Measurements from ENCODE around the gene IDH2.

IDH2 gene

DNA sequence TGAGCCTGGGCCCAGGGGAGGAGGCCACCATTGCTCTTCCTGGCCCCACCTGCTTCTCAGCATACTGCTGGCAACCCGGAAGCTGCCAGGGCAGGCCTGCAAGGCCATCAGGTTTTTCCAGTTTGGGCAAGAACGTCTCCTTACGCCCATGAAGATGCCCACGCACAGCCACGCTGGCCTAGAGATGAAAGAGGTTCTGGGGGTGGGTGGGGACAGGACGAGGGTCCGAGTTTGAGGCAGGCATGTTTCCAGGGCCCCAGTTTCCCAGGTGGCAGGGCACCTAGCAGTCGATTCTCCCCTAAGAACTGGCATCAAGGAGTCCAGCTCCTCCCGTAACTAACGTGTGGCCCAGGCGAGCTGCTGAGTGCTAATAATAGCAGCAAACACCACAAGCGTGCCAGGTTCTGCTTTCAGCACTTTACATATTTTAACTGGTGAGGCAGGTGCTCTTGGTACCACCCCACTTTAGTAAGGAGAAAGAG, 55.3 kb downstream of the IDH2 start:
- CTCF ChIA-PET: interaction anchor here (0.6 kb wide), 1 partner anchor 127 kb away, joined by 3 read pairs; no protein-coding TSS in a partner anchor
- Histone ChIP-seq H3K9me3 (ENCODE audit: control insufficient read depth, insufficient read depth, low read depth, low read length) (no peaks in the 10 kb centered on the region), H3K36me3 (ENCODE audit: control insufficient read depth in 2 of 2, insufficient read depth in 1 of 2, low read length in 2 of 2) (no peaks in the 10 kb centered on the region), H3K27ac (ENCODE audit: extremely low read depth, low read depth, low read length) (no peak overlapping the region), H3K4me1 (ENCODE audit: control insufficient read depth, insufficient read depth, low read length) (no peaks in the 10 kb centered on the region), H3K4me3 (ENCODE audit: low read depth, low read length) (no peak overlapping the region)
- TF ChIP-seq ZNF510 (tag by site-specific recombination; IDR thresholded peaks at IDR 0.05; ENCODE audit: insufficient replicate concordance) (no peak), ZFP41 (tag by site-specific recombination; IDR thresholded peaks at IDR 0.05; ENCODE audit: borderline replicate concordance) (no peak), ZNF175 (tag by site-specific recombination; IDR thresholded peaks at IDR 0.05) (no peak), ZIC2 (tag by site-specific recombination; IDR thresholded peaks at IDR 0.05) (no peak)
- POLR2A ChIA-PET: no interaction called here

DNA sequence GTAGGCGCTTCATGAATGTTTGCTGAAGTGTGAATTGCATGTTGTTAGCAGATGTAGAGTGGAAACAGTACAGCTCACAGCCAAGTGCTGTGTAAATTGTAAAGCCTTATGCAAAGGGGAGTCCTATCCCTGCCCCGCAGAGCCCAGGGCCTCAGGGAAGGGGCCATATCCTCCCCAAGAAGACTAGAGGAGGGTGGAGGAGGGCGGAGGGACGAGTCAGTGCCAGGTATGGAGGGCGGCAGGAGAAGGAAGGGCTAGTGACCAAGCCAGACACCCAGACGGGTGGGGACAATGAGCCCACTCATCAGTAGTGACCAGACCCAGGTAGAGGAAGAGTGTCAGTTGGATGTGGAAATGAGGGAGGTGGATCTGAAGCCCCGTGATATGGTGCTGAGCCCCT, 56.0 kb downstream of the IDH2 start:
- Histone ChIP-seq H3K9me3 (ENCODE audit: control insufficient read depth, insufficient read depth, low read depth, low read length) (no peaks in the 10 kb centered on the region), H3K36me3 (ENCODE audit: control insufficient read depth in 2 of 2, insufficient read depth in 1 of 2, low read length in 2 of 2) (no peaks in the 10 kb centered on the region), H3K27ac (ENCODE audit: extremely low read depth, low read depth, low read length) (no peak overlapping the region), H3K4me3 (ENCODE audit: low read depth, low read length) (no peak overlapping the region), H3K4me1 (ENCODE audit: control insufficient read depth, insufficient read depth, low read length) (no peaks in the 10 kb centered on the region)
- ChIA-PET POLR2A (no interaction called here), CTCF (interaction anchor here (0.6 to 0.8 kb wide), 3 partner anchors 128 to 1350 kb away, joined by 3 read pairs; no protein-coding TSS in a partner anchor)
- TF ChIP-seq ZNF76 (tag by site-specific recombination; IDR thresholded peaks at IDR 0.05; ENCODE audit: borderline replicate concordance, low read depth): no peak
- TF ChIP-seq ZNF140 (tag by site-specific recombination; IDR thresholded peaks at IDR 0.05): no peak
- no peak for TF ChIP-seq KLF7 (tag by site-specific recombination; IDR thresholded peaks at IDR 0.05; ENCODE audit: borderline replicate concordance)
- TF ChIP-seq TRIM28 (IDR thresholded peaks at IDR 0.05; ENCODE audit: borderline replicate concordance, low read length): no peak
- TF ChIP-seq, protein P1, sequence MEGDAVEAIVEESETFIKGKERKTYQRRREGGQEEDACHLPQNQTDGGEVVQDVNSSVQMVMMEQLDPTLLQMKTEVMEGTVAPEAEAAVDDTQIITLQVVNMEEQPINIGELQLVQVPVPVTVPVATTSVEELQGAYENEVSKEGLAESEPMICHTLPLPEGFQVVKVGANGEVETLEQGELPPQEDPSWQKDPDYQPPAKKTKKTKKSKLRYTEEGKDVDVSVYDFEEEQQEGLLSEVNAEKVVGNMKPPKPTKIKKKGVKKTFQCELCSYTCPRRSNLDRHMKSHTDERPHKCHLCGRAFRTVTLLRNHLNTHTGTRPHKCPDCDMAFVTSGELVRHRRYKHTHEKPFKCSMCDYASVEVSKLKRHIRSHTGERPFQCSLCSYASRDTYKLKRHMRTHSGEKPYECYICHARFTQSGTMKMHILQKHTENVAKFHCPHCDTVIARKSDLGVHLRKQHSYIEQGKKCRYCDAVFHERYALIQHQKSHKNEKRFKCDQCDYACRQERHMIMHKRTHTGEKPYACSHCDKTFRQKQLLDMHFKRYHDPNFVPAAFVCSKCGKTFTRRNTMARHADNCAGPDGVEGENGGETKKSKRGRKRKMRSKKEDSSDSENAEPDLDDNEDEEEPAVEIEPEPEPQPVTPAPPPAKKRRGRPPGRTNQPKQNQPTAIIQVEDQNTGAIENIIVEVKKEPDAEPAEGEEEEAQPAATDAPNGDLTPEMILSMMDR (tag by site-specific recombination; IDR thresholded peaks at IDR 0.05): no peak
- TF ChIP-seq ZNF266 (tag by site-specific recombination; IDR thresholded peaks at IDR 0.05; ENCODE audit: low read depth): no peak
- TF ChIP-seq HOXD13 (CRISPR knock-in tag; IDR thresholded peaks at IDR 0.05; ENCODE audit: borderline replicate concordance): no peak
- no peak for TF ChIP-seq ZNF132 (tag by site-specific recombination; IDR thresholded peaks at IDR 0.05; ENCODE audit: borderline replicate concordance)
- TF ChIP-seq, protein P2, sequence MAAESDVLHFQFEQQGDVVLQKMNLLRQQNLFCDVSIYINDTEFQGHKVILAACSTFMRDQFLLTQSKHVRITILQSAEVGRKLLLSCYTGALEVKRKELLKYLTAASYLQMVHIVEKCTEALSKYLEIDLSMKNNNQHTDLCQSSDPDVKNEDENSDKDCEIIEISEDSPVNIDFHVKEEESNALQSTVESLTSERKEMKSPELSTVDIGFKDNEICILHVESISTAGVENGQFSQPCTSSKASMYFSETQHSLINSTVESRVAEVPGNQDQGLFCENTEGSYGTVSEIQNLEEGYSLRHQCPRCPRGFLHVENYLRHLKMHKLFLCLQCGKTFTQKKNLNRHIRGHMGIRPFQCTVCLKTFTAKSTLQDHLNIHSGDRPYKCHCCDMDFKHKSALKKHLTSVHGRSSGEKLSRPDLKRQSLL (tag by site-specific recombination; IDR thresholded peaks at IDR 0.05): no peak

DNA sequence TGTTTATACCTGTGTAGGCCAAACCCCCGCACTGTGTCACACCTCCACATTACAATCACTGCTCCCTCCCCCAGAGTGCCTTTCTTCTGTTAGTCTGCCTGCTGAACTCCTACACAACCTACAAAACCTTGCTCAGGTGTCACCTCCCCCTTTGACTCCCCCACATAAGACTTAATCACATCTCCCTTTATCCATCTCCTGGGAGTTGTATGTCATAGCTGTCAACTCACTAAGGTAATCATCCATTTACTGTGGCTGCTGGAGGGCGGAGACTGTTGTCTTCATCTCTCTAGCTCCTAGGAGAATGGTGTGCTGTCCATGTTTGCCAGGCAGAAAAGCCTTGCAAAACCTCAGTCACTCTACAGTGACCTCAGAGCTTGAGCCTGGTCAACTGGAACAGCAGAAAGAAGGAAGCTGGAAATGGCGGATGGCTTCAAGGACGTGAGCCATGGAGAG, 57.3 kb downstream of the IDH2 start:
- Histone ChIP-seq H3K9me3 (ENCODE audit: control insufficient read depth, insufficient read depth, low read depth, low read length) (no peaks in the 10 kb centered on the region), H3K4me3 (ENCODE audit: low read depth, low read length) (no peak overlapping the region), H3K27ac (ENCODE audit: extremely low read depth, low read depth, low read length) (no peak overlapping the region), H3K36me3 (ENCODE audit: control insufficient read depth in 2 of 2, insufficient read depth in 1 of 2, low read length in 2 of 2) (no peaks in the 10 kb centered on the region), H3K4me1 (ENCODE audit: control insufficient read depth, insufficient read depth, low read length) (no peaks in the 10 kb centered on the region)
- CTCF ChIA-PET: interaction anchor here (0.7 to 1.0 kb wide), 3 partner anchors 41 to 747 kb away, joined by 3 read pairs; no protein-coding TSS in a partner anchor
- POLR2A ChIA-PET: interaction anchor here (0.6 kb wide), 1 partner anchor 63 kb away, joined by 3 read pairs; no protein-coding TSS in a partner anchor
- TF ChIP-seq ZNF324 (tag by site-specific recombination; IDR thresholded peaks at IDR 0.05) (no peak), ZFP3 (tag by site-specific recombination; IDR thresholded peaks at IDR 0.05; ENCODE audit: low read depth) (peak; percentile 97), ZNF670 (tag by site-specific recombination; IDR thresholded peaks at IDR 0.05; ENCODE audit: low read depth) (no peak), ZNF776 (tag by site-specific recombination; IDR thresholded peaks at IDR 0.05; ENCODE audit: borderline replicate concordance) (no peak), ZNF501 (tag by site-specific recombination; IDR thresholded peaks at IDR 0.05) (no peak), ZSCAN16 (tag by site-specific recombination; IDR thresholded peaks at IDR 0.05) (no peak), TRIM28 (IDR thresholded peaks at IDR 0.05; ENCODE audit: borderline replicate concordance, low read length) (no peak), YY1 (tag by site-specific recombination; IDR thresholded peaks at IDR 0.05) (no peak), KLF10 (tag by site-specific recombination; IDR thresholded peaks at IDR 0.05) (no peak), ZNF23 (tag by site-specific recombination; IDR thresholded peaks at IDR 0.05; ENCODE audit: borderline replicate concordance) (no peak), ZNF155 (tag by site-specific recombination; IDR thresholded peaks at IDR 0.05) (no peak), ZNF341 (tag by site-specific recombination; IDR thresholded peaks at IDR 0.05; ENCODE audit: low read depth) (no peak), SP2 (tag by site-specific recombination; IDR thresholded peaks at IDR 0.05) (0 out of 2 replicates have a peak, but pooled peaks have one; percentile 7), SP7 (tag by site-specific recombination; IDR thresholded peaks at IDR 0.05) (0 out of 2 replicates have a peak, but pooled peaks have one; percentile 33), ZNF211 (tag by site-specific recombination; IDR thresholded peaks at IDR 0.05; ENCODE audit: low read depth) (no peak)
- TF ChIP-seq, protein P3, sequence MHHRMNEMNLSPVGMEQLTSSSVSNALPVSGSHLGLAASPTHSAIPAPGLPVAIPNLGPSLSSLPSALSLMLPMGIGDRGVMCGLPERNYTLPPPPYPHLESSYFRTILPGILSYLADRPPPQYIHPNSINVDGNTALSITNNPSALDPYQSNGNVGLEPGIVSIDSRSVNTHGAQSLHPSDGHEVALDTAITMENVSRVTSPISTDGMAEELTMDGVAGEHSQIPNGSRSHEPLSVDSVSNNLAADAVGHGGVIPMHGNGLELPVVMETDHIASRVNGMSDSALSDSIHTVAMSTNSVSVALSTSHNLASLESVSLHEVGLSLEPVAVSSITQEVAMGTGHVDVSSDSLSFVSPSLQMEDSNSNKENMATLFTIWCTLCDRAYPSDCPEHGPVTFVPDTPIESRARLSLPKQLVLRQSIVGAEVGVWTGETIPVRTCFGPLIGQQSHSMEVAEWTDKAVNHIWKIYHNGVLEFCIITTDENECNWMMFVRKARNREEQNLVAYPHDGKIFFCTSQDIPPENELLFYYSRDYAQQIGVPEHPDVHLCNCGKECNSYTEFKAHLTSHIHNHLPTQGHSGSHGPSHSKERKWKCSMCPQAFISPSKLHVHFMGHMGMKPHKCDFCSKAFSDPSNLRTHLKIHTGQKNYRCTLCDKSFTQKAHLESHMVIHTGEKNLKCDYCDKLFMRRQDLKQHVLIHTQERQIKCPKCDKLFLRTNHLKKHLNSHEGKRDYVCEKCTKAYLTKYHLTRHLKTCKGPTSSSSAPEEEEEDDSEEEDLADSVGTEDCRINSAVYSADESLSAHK (tag by site-specific recombination; IDR thresholded peaks at IDR 0.05): no peak
